GM23338 (cell line): Measurements from ENCODE around the gene RHOD.

Experiments
- CREB1 ChIP-seq: fragments of 250-450 bp; sonication (Bioruptor Pico); IDR thresholded peaks from 2 replicates; pipeline ENCODE4 v1.5.0; 2020; ENCODE audit warnings: low read depth, mild to moderate bottlenecking, moderate library complexity
- EZH2 ChIP-seq: fragments of 200-600 bp; sonication (generic); IDR thresholded peaks from one replicate; pipeline ENCODE4 v1.8.0; 2017; ENCODE audit warnings: antibody characterized with exemption, mild to moderate bottlenecking, low read depth; ENCODE audit not compliant: unreplicated experiment
- EZH2phosphoT487 ChIP-seq: fragments of 200-600 bp; sonication (generic); IDR thresholded peaks from one replicate; pipeline ENCODE4 v1.8.1; 2018; ENCODE audit warnings: antibody characterized with exemption; ENCODE audit not compliant: unreplicated experiment
- JUNB ChIP-seq: IDR thresholded peaks from one replicate; pipeline ENCODE4 v1.6.1; 2016; ENCODE audit warnings: antibody characterized with exemption; ENCODE audit not compliant: unreplicated experiment
- NANOG ChIP-seq: IDR thresholded peaks from 2 replicates; pipeline ENCODE4 v1.6.1; 2016; ENCODE audit warnings: antibody characterized with exemption, borderline replicate concordance
- POLR2AphosphoS5 ChIP-seq: IDR thresholded peaks from 2 replicates; pipeline ENCODE4 v1.6.1; 2016; ENCODE audit warnings: antibody characterized with exemption, low read depth
- REST ChIP-seq: IDR thresholded peaks from one replicate; pipeline ENCODE4 v1.6.1; 2018; ENCODE audit warnings: antibody characterized with exemption; ENCODE audit not compliant: unreplicated experiment
- STAT1 ChIP-seq: IDR thresholded peaks from one replicate; pipeline ENCODE4 v1.6.1; 2016; ENCODE audit warnings: antibody characterized with exemption; ENCODE audit not compliant: unreplicated experiment
- ZNF114 ChIP-seq: fragments of 250-450 bp; sonication (Bioruptor Pico); IDR thresholded peaks from 2 replicates; pipeline ENCODE4 v1.5.0; 2020; ENCODE audit warnings: mild to moderate bottlenecking, moderate library complexity
- ZNF331 ChIP-seq: fragments of 250-450 bp; sonication (Bioruptor Pico); IDR thresholded peaks from 2 replicates; pipeline ENCODE4 v1.5.0; 2020; ENCODE audit warnings: low read depth, mild to moderate bottlenecking, moderate library complexity
- ZNF462 ChIP-seq: fragments of 250-450 bp; sonication (Bioruptor Pico); IDR thresholded peaks from 2 replicates; pipeline ENCODE4 v1.5.0; 2020; ENCODE audit warnings: mild to moderate bottlenecking, moderate library complexity
- TF ChIP-seq, protein P1 (sequence below), 2 experiments: fragments of 200-600 bp in 1 of 2; sonication (generic) in 1 of 2; conservative IDR thresholded peaks; 2 replicates each; pipeline versions ENCODE4 v1.5.1 to v1.6.1; 2016 to 2017; ENCODE audit warnings: antibody characterized with exemption in 2 of 2, low read depth in 2 of 2, mild to moderate bottlenecking in 2 of 2, moderate library complexity in 1 of 2
- TF ChIP-seq, protein P2 (sequence below): IDR thresholded peaks from 2 replicates; pipeline ENCODE4 v1.6.1; 2016; ENCODE audit warnings: antibody characterized with exemption

DNA sequence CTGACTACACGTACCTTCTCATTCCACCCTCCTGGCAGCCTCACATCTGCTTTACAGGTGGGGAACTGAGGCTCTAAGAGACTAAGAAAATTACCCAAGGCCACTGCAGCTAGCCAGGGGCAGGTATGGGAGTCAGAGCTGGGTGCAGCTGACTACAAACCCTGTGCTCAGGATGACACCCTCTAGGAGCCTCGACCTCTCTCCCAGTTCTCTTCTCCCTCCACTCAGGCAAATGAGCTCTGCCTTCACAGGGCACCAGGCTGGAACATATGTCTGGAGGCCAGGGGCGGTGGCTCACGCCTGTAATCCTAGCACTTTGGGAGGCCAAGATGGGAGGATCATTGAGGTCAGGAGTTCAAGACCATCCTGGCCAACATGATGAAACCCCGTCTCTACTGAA is 29.7 kb upstream of the RHOD start:
- TF ChIP-seq, protein P1, sequence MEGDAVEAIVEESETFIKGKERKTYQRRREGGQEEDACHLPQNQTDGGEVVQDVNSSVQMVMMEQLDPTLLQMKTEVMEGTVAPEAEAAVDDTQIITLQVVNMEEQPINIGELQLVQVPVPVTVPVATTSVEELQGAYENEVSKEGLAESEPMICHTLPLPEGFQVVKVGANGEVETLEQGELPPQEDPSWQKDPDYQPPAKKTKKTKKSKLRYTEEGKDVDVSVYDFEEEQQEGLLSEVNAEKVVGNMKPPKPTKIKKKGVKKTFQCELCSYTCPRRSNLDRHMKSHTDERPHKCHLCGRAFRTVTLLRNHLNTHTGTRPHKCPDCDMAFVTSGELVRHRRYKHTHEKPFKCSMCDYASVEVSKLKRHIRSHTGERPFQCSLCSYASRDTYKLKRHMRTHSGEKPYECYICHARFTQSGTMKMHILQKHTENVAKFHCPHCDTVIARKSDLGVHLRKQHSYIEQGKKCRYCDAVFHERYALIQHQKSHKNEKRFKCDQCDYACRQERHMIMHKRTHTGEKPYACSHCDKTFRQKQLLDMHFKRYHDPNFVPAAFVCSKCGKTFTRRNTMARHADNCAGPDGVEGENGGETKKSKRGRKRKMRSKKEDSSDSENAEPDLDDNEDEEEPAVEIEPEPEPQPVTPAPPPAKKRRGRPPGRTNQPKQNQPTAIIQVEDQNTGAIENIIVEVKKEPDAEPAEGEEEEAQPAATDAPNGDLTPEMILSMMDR (conservative IDR thresholded peaks at IDR 0.05; ENCODE audit: low read depth in 2 of 2) = no peak
- no peak for TF ChIP-seq EZH2phosphoT487
- TF ChIP-seq EZH2 = no peak
- TF ChIP-seq POLR2AphosphoS5 = no peak
- TF ChIP-seq NANOG = no peak
- TF ChIP-seq REST = no peak
- TF ChIP-seq JUNB = no peak
- no peak for TF ChIP-seq STAT1
- TF ChIP-seq ZNF114 (CRISPR knock-in tag) = no peak
- TF ChIP-seq, protein P2, sequence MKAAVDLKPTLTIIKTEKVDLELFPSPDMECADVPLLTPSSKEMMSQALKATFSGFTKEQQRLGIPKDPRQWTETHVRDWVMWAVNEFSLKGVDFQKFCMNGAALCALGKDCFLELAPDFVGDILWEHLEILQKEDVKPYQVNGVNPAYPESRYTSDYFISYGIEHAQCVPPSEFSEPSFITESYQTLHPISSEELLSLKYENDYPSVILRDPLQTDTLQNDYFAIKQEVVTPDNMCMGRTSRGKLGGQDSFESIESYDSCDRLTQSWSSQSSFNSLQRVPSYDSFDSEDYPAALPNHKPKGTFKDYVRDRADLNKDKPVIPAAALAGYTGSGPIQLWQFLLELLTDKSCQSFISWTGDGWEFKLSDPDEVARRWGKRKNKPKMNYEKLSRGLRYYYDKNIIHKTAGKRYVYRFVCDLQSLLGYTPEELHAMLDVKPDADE = no peak
- TF ChIP-seq ZNF331 (CRISPR knock-in tag) = no peak
- TF ChIP-seq CREB1 = no peak
- no peak for TF ChIP-seq ZNF462 (CRISPR knock-in tag)
